ENCODE results near the gene RBM7.

The RBM7 gene, protein sequence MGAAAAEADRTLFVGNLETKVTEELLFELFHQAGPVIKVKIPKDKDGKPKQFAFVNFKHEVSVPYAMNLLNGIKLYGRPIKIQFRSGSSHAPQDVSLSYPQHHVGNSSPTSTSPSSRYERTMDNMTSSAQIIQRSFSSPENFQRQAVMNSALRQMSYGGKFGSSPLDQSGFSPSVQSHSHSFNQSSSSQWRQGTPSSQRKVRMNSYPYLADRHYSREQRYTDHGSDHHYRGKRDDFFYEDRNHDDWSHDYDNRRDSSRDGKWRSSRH

DNA sequence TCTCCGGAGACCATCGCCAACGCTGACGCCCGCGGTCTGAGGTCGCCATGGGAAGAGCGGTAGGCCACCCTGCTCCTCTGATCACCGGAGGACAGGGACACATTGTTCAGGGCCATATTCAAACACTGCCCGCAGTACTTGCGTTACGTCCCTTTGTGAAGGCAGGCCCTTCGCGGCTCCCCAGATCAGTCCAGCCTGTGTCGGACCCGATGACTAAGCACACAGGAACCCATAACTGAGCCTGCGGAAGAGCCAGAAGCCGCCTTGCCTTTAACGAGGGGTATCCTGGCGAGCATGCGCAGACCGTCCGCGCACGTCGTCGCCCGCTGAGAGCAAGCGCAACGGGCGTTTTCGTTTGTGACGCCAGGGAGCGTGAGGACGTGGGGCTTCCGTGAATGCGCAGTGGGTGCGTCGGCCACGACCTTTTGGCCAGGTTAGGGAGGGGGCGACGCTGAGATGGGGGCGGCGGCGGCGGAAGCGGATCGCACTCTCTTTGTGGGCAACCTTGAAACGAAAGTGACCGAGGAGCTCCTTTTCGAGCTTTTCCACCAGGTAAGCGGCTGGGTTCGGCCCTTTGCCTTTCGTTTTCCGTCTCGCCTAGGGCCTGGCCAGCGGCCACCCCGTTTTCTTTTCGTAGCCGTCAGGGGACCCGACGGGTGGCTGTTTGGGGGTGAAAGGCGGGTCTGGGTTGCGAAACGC is at the start of gene RBM7, which contains the start of gene C11orf71:
Gene RBM7, plus strand, starts transcription at position 451 of the 699 bp plus-strand sequence. Its CDS starts 6 bp downstream, at position 457.
Gene C11orf71, minus strand, starts transcription at position 296 of the 699 bp plus-strand sequence. Its CDS starts 180 bp downstream, at position 116.
- H3K9me3 Mint-ChIP-seq, result no peaks in the 10 kb centered on the region
- H3K27ac Mint-ChIP-seq, result peak within 1 kb of the TSS; percentile 100
- DNase-seq, result peak; percentile 97
- peaks cover 63% of the 10 kb centered on the region for H3K36me3 Mint-ChIP-seq (ENCODE audit: low read depth)
- H3K4me1 Mint-ChIP-seq (ENCODE audit: low read depth), result peaks cover 50% of the 10 kb centered on the region
- H3K27me3 Mint-ChIP-seq, result no peaks in the 10 kb centered on the region
- peak within 1 kb of the TSS; percentile 97 for H3K4me3 Mint-ChIP-seq

DNA sequence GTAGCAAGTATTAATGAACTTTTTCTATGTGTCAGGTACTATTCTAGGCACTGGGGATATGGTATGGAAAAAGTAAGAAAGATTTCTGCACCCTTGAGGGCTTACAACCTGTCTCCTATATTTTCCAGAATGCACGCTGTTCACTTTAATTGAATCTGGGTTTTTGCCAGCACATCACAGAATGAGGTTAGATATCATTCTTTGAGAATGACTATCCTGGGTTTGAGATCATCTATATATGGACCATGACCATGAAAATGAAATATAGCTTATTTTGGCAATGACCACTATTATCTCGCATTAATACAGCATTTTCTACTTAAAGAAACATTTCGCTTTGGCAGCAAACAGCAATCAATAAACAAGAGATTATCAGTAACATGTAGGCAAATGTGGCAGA is 47.0 kb upstream of the RBM7 start:
- Mint-ChIP-seq H3K27me3 (peaks cover 3% of the 10 kb centered on the region), H3K4me1 (ENCODE audit: low read depth) (no peaks in the 10 kb centered on the region), H3K9me3 (no peaks in the 10 kb centered on the region), H3K4me3 (no peak overlapping the region), H3K27ac (no peak overlapping the region), H3K36me3 (ENCODE audit: low read depth) (no peaks in the 10 kb centered on the region)
- no peak for DNase-seq

DNA sequence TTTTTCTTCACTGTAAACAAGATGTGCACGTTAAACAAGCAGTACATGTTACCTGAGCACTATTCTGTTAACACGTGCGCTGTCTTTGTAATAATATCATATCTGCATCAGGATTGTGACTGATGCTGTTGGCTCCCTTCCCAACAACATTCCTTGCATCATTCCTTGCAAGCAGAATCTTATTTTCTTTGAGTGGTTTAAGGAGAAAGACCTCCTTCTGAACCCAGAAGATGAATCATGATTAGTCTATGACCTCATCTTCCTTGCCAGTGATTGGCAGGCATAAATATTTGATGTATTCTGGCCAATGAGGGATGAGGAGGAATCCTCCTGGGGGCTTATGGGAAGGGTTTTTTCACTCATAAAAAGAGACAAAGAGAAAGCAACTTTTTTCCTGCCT is 46.4 kb upstream of the RBM7 start:
- Mint-ChIP-seq H3K36me3 (ENCODE audit: low read depth) (no peaks in the 10 kb centered on the region), H3K27me3 (peaks cover 8% of the 10 kb centered on the region), H3K4me3 (no peak overlapping the region), H3K27ac (no peak overlapping the region), H3K4me1 (ENCODE audit: low read depth) (no peaks in the 10 kb centered on the region), H3K9me3 (no peaks in the 10 kb centered on the region)
- DNase-seq, result no peak

DNA sequence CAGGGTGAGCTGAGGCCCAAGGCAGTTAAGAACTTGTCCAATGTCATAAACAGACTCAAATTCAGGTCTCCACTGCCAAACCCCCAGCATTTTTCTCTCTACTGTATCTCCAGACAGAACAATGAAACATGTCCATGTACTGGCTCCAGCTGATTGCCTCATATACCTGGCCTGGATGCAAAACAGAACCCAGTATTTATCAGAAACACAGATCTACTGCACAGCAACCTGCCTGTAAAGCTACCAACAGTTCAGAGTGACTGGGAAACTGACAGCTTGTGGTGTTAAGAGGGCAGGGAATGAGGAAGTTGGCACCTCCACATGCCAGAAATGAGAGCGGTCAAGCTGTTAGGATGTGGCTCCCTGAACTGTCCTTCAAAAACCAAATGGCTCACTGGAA is 41.8 kb upstream of the RBM7 start:
- H3K4me3 Mint-ChIP-seq, result no peak overlapping the region
- H3K27me3 Mint-ChIP-seq, result peaks cover 22% of the 10 kb centered on the region
- DNase-seq, result no peak
- H3K9me3 Mint-ChIP-seq, result no peaks in the 10 kb centered on the region
- H3K27ac Mint-ChIP-seq, result no peak overlapping the region
- H3K36me3 Mint-ChIP-seq (ENCODE audit: low read depth), result no peaks in the 10 kb centered on the region
- no peaks in the 10 kb centered on the region for H3K4me1 Mint-ChIP-seq (ENCODE audit: low read depth)

DNA sequence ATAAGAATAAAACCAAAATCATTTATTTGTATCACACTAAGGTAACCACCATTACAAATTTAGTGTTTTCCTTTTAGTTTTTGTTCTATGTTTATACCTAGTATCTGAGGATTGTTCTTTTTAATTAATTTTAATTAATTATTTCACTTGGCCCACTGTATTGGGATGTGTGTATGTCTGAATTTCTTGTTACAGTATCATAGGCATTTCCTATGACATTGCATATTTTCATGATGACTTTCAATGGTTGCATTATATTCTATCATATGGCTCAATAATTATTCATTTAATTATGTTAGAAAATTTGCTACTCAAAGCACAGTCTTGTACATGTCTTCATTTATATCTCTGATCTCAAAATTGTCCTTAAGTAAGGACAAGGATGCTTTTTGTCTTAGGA is 41.1 kb upstream of the RBM7 start:
- DNase-seq, result no peak
- Mint-ChIP-seq H3K27ac (no peak overlapping the region), H3K27me3 (peaks cover 26% of the 10 kb centered on the region), H3K4me3 (no peak overlapping the region), H3K9me3 (no peaks in the 10 kb centered on the region), H3K36me3 (ENCODE audit: low read depth) (no peaks in the 10 kb centered on the region), H3K4me1 (ENCODE audit: low read depth) (no peaks in the 10 kb centered on the region)

DNA sequence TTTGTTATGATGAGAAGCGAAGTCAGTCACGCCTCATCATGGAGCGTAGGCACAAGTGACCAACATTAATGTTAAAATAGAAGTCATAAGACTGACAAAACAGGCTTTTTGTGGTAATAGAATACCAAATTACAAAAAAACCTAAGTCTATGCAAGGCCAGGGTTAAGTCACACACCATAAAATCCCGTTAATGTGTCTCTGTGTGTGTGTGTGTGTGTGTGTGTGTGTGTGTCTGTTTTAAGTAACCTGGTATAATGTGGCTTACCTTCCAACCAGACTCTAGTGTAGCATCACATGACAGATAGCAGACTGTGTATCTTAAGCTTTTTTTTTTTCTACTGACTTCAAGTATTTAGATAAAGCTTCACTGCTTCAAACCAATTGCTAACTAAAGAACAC is 38.1 kb upstream of the RBM7 start:
- Mint-ChIP-seq H3K27ac (no peak overlapping the region), H3K9me3 (no peaks in the 10 kb centered on the region), H3K27me3 (peaks cover 32% of the 10 kb centered on the region), H3K4me3 (no peak overlapping the region), H3K4me1 (ENCODE audit: low read depth) (no peaks in the 10 kb centered on the region), H3K36me3 (ENCODE audit: low read depth) (no peaks in the 10 kb centered on the region)
- DNase-seq, result no peak

DNA sequence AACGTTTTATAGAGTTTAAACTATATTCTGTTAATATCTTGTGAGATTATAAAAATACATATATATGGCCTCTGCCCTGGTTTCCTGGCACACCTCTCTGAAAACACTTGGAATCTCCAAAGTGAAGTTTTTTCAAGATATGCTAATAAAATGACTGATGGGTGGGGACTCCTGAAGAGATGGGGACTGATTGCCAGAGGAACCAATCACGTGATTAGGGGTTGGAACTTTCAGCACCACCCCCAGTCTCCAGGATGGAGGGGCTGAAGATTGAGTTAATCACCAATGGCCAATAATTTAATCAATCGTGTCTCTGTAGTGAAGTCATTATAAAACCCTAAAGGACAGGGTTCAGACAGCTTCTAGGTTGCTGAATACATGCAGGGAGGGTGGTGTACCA is 37.5 kb upstream of the RBM7 start:
- Mint-ChIP-seq H3K36me3 (ENCODE audit: low read depth) (no peaks in the 10 kb centered on the region), H3K4me1 (ENCODE audit: low read depth) (no peaks in the 10 kb centered on the region), H3K27ac (no peak overlapping the region), H3K9me3 (no peaks in the 10 kb centered on the region), H3K4me3 (no peak overlapping the region), H3K27me3 (peaks cover 37% of the 10 kb centered on the region)
- DNase-seq, result no peak

DNA sequence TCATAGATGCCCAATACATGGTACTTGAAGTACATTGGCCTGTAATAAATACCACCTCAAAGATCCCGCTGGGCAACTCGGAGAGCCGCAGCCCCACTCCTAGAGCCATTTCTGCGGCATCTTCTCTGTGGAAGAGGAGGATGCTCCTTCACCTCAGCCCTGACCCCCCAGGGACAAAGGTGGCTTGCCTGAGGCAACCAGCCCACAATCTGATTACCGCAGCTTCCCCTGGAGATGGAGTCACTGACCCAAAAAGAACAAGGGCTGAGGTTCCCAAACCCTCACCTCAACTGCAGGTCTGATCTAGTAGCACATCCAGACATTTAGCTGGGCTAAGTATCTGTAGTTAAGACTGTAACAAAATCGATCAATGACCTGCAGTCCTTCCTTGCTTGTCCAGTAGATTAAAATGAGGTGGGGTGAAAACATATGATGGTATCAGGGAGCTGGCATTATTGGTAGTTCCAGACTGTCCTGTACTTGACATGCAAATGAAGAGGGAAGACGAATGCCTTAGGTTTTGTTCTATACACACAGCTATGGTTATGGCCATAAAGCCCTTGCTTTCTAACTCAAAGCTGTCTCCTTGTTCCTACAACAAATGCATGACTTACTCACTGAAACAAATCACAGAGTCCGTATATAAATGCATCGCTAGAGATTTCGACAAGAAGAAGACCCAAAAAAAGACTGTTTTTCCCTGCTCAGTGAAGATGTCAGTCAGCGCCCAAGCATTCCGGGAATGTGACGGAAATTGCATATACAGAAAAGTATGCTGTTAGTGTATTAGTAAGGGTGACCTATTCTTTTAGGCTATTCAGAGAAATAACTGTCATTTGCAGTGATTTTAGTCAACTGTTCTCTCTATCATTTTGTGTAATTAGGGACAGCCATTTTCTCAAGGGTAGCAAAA is 33.9 kb upstream of the RBM7 start:
- no peaks in the 10 kb centered on the region for H3K4me1 Mint-ChIP-seq (ENCODE audit: low read depth)
- no peak overlapping the region for H3K4me3 Mint-ChIP-seq
- H3K27ac Mint-ChIP-seq, result no peak overlapping the region
- H3K9me3 Mint-ChIP-seq, result no peaks in the 10 kb centered on the region
- DNase-seq, result no peak
- H3K36me3 Mint-ChIP-seq (ENCODE audit: low read depth), result no peaks in the 10 kb centered on the region
- H3K27me3 Mint-ChIP-seq, result peaks cover 23% of the 10 kb centered on the region

DNA sequence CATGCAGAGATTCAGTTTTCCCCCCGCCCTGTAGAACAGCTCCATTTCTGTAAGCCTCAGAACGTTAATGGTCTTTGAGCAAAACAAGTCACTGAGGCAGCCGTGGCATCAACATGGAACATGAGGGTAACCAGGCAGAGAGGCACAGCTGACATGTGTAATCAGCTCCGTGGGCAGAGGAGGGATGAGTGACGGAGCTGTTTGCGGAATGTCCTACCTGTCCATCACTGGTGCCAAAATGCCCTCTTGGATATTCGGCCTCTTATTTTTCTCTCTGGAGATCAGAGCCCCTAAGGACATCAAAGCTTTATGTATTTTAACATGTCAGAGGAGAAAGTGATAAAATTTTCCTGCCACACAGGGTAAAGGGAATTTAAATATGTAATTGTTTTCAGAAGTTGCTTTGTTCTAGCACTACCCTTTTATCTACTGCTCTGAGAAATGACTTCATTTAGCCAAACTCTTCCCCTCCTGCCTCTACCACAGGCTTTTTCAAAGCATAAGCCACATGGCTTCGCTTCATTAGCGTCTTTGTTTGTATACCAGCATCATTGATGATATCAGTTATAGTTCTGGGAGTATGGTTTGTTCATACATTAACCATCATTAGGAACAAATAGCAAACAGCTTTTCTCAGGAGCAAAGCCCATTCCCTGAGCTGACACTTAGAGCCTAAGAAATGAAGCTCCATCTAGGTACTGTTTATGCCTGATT is 33.1 kb upstream of the RBM7 start:
- DNase-seq, result no peak
- Mint-ChIP-seq H3K4me1 (ENCODE audit: low read depth) (no peaks in the 10 kb centered on the region), H3K27me3 (peaks cover 31% of the 10 kb centered on the region), H3K4me3 (no peak overlapping the region), H3K9me3 (no peaks in the 10 kb centered on the region), H3K36me3 (ENCODE audit: low read depth) (no peaks in the 10 kb centered on the region), H3K27ac (no peak overlapping the region)

DNA sequence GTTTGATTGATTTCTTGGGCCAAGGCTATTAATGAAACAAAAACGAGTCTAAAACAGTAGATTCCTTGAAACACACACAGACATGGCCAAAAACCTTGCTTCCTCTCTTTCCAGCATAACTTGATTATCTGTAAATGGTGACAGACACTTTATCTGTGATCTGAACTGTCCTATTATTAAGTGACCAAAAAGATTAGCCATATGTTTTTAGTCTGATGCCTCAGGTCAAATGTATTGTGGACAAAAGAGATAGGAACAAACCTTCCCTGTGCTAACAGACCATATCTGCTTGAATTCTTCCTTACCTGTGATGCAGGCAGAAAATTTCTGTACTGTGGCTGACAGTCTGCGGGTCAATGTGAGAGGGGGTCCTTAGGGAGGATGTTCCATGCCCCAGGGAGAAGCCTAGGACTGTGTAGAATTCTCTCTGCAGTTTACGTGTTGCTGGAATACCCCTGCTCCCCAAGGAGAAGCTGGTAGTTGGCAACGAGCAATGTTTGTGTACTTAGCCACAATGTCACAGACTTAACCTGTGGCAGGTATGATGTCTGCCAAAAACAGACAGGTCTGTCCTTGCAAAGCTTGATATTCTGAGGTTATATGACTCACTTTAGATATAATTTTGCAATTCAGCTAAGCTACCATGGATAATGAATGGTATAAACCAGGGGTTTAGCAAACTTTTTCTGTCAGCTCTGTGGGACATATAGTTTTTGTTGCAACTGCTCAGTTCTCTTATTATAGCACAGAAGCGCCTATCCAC is 31.4 kb upstream of the RBM7 start:
- Mint-ChIP-seq H3K36me3 (ENCODE audit: low read depth) (no peaks in the 10 kb centered on the region), H3K27me3 (peaks cover 36% of the 10 kb centered on the region), H3K9me3 (no peaks in the 10 kb centered on the region), H3K4me3 (no peak overlapping the region), H3K4me1 (ENCODE audit: low read depth) (no peaks in the 10 kb centered on the region), H3K27ac (no peak overlapping the region)
- no peak for DNase-seq

DNA sequence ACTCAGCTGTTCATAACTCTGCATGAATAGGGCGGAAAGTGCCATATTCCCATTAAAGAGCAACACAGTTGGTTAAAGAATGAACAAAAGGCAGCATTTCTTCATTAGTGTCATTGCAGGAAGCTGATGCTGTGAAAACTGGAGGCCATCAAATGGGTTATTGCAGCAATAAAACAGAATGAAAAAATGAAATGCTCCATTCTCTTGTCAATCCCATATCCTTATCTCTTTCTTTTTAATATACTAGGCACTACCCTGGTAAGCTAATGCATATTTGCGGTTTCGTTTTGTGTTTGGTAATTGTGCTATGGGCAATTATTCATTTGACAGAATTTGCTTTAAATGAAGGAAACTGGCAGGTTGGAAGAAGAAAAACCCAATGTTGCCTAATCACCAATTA is 25.4 kb upstream of the RBM7 start:
- no peak for DNase-seq
- Mint-ChIP-seq H3K36me3 (ENCODE audit: low read depth) (no peaks in the 10 kb centered on the region), H3K27ac (no peak overlapping the region), H3K4me1 (ENCODE audit: low read depth) (no peaks in the 10 kb centered on the region), H3K27me3 (peaks cover 40% of the 10 kb centered on the region), H3K9me3 (no peaks in the 10 kb centered on the region), H3K4me3 (no peak overlapping the region)

DNA sequence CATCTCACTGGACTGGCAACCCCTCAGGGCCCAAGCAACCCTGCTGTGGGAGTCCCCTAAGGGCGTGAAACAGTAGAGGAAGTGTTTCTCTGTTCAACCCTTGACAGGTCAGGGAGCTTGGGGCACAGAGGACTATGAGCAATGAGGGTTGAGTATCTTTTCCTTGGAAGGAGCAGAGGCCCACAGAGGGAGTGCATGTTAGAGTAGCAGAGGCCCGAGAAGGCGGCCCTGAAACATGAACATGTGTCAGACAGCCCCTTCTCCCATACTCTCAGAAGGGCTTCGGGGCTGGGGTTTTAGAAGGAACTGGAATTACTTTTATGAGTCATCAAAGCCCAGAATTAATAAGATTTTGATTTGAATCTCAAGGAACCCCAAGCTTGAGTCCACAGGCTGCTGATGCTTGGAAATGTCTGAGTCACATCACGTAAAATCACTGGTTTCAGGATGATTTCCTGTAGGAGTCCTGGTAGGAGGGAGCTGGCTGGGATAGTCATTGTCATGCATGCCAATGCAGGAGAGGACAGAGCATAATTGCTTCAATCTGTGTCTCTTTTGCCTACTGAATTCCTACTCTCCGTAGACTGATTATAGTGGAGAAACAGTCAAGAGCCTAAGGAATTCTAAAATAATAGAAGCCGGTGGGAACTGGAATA is 22.7 kb upstream of the RBM7 start:
- no peaks in the 10 kb centered on the region for H3K9me3 Mint-ChIP-seq

DNA sequence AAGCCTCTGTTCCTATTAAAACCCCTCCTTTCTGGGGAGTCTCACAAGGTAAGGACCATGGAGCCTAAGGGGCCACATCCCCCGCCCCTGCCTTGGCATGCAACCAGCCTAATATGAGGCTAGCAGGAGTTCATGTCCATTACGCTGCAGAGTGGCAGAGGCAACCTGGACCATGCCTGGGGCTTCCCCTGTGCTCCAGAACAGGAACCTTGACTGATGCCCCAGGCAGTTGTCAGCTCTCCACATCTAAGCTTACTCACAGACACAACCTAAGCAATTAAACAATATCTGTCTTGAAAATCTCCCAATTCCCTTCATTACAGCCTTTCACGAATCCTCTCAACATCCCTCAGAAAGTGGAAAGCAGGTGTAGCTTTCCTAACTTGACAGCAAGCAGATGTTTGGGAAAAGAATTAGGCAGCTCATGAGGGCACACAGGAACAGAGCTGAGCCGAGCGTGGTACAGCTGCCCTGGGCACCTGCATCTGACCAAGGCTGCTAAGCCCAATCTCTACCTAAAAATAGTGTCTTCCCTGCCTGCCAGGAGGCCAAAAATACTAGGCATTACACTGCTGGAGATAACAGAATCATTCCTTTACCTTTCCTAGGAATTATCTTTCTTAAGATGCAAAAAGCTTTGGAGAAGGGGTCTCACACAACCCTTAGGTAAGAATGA is 20.9 kb upstream of the RBM7 start:
- no peak for DNase-seq
- Mint-ChIP-seq H3K4me3 (no peak overlapping the region), H3K27me3 (peaks cover 21% of the 10 kb centered on the region), H3K9me3 (no peaks in the 10 kb centered on the region), H3K36me3 (ENCODE audit: low read depth) (no peaks in the 10 kb centered on the region), H3K4me1 (ENCODE audit: low read depth) (peaks cover 7% of the 10 kb centered on the region), H3K27ac (no peak overlapping the region)

More for the DNA sequence above, 22.7 kb upstream of the RBM7 start:
- H3K27me3 Mint-ChIP-seq, result peaks cover 30% of the 10 kb centered on the region
- H3K4me3 Mint-ChIP-seq, result no peak overlapping the region
- no peak overlapping the region for H3K27ac Mint-ChIP-seq
- no peaks in the 10 kb centered on the region for H3K36me3 Mint-ChIP-seq (ENCODE audit: low read depth)
- DNase-seq, result no peak
- peaks cover 7% of the 10 kb centered on the region for H3K4me1 Mint-ChIP-seq (ENCODE audit: low read depth)

All from activated T-cell treated with anti-CD3 and anti-CD28 coated beads, Interleukin-2, amount 50 U/mL, for 24 hours (primary cell).